ENCODE results near the gene HYOU1.
A peak's percentile ranks its signal among the peaks of the same experiment; 100 is the strongest.
"Not testable (repeated sequence)": the region's sequence is repeated elsewhere in the genome, so short reads cannot be mapped to it uniquely, and the experiment has no call there.

Gene HYOU1, protein sequence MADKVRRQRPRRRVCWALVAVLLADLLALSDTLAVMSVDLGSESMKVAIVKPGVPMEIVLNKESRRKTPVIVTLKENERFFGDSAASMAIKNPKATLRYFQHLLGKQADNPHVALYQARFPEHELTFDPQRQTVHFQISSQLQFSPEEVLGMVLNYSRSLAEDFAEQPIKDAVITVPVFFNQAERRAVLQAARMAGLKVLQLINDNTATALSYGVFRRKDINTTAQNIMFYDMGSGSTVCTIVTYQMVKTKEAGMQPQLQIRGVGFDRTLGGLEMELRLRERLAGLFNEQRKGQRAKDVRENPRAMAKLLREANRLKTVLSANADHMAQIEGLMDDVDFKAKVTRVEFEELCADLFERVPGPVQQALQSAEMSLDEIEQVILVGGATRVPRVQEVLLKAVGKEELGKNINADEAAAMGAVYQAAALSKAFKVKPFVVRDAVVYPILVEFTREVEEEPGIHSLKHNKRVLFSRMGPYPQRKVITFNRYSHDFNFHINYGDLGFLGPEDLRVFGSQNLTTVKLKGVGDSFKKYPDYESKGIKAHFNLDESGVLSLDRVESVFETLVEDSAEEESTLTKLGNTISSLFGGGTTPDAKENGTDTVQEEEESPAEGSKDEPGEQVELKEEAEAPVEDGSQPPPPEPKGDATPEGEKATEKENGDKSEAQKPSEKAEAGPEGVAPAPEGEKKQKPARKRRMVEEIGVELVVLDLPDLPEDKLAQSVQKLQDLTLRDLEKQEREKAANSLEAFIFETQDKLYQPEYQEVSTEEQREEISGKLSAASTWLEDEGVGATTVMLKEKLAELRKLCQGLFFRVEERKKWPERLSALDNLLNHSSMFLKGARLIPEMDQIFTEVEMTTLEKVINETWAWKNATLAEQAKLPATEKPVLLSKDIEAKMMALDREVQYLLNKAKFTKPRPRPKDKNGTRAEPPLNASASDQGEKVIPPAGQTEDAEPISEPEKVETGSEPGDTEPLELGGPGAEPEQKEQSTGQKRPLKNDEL

DNA sequence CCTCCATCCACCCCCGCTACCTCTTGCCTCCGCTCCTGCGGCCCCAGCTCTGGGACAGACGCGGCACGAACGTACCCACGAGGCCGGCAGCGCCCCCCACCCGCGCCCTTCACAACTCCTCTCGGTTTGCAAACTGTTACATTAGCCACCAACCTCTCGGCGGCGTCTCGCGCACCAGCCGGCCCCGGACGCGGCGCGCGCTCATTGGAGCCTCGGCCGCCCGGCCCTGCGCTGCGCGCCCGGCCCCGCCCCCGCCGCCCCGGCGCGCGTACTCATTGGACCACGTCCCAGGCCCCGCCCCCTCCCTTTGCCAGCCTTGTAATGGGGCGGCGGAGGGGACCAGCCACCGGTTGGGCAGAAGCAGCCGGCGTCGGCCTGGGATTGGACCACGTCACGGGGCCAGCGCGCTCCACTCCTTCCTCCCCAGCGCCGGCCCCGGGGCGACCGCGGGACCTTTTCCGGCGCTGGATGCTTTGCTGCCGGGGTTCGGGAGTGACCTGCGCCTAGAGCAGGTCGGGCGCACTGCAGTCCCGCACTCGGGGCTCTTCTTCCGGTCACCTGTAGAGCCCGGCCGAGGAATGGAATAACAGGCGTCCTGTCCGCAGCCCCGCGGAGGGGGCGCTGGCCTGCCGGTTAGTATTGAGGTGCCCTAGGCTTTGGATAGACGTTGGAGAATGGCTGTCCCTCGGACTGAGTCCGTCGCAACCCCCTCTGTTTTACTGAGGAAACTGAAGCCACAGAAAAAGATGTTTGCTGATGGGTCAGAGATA is at the start of gene HYOU1:
Gene HYOU1, minus strand, starts transcription at position 206 of the 770 bp plus-strand sequence. CDS start 1,045 bp downstream, outside the sequence.
- peak; percentile 44 for DNase-seq

DNA sequence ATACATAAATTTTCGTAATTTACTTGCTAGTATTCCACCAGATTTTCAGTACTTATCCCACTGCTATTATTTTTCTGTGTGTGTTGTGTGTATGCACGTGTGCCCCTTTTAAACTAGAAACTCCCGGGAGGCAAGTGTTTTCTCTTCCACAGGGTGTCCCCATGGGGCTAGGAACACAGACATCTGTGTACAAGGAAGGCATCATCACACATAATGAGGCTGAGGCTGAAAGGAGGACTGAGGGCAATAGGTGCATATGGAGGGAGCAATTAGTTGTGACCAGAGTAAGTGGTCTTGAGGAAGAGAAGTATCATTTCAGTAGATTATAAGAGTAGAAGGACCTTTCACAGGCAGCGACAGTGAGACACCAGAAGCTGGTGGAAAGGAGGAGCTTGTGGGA is 46.8 kb upstream of the HYOU1 start:
- DNase-seq = no peak

DNA sequence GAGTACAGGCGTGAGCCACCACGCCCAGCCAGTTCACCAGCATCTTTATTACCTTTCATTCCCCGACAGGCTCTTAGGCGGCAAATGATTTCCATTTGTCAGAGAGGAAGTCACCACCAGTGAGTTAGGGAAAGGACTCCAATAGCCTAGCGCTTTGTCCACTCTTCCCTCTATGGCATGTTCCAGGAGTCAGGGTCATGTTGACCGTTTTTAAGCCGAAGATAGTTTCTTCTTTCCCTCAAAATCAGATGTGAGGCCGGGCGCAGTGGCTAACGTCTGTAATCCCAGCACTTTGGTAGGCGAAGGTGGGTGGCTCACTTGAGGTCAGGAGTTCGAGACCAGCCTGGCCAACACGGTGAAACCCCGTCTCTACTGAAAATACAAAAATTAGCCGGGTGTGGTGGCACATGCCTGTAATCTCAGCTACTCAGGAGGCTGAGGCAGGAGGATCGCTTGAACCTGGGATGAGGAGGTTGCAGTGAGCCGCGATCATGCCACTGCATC is 46.2 kb upstream of the HYOU1 start:
- DNase-seq = not testable (repeated sequence)

DNA sequence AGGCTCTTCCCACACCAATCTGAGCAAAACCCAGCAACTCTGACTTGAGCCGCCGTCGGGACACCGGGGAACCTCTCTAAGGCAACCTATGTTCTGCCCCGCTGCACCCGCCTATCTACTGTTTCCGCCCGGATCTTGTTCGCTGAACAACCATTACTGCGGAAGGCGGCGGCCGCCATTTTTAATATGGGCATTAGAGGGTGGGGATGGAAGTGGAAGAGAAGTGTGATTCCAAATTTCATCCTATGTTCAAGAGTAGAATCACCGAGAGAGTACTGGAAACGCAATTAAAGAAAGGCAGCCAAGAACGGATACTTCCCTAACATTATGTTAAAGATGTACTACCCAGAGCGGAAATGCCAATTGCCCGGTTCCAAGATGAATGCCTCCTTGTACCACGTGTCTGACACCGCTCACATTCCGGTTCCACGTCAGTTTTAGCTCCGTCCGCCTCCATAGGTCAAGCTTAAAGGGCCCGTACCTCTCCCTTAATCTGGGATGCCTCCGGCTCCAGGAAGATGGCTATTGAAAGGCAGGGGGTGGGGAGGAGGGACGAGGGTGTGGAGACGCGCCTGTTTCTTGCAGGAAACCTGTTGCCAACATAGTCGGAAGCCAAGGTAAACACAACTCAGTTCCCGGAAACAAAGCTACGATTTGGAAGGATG is 44.9 kb upstream of the HYOU1 start, which contains the start of gene DPAGT1:
Gene DPAGT1, minus strand, starts transcription at position 95 of the 665 bp plus-strand sequence. CDS start 198 bp downstream, outside the sequence.
- peak; percentile 84 for DNase-seq

DNA sequence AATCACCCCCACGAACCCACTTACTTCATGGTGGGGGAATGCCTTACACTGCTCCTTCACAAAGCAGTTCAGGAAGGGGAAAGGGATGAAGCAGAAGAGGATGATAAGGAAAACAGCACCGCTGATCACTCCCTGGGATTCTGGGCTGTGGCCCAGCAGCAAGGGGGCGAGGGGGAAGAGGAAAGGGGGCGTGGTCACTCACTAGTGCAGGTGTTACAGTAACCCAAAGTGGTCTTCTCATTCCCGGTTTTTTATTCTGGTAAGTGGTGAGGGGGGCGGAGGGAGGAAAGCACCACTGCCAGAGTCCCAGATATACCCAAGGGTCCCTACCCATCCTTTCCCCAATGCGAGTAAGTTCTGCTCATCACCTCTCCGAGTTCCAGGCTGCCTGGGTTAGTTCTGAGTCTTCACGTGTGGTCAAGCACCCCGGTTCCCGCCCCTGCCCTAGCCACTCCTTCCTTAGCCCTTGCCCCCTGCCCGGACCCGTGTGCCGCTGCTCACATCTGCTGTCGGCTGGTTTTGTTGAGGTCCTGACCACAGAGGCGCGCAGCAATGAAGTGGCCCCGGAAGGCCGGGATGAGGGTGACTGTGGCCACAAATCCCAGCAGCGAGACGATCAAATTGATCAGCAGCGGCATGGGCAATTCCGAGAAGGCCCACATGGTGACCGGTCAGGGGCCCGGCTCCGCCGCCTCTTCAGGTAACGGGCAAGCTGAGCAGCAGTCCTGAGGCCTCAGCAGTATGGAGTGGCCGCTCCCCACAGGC is 44.2 kb upstream of the HYOU1 start:
- DNase-seq = no peak

DNA sequence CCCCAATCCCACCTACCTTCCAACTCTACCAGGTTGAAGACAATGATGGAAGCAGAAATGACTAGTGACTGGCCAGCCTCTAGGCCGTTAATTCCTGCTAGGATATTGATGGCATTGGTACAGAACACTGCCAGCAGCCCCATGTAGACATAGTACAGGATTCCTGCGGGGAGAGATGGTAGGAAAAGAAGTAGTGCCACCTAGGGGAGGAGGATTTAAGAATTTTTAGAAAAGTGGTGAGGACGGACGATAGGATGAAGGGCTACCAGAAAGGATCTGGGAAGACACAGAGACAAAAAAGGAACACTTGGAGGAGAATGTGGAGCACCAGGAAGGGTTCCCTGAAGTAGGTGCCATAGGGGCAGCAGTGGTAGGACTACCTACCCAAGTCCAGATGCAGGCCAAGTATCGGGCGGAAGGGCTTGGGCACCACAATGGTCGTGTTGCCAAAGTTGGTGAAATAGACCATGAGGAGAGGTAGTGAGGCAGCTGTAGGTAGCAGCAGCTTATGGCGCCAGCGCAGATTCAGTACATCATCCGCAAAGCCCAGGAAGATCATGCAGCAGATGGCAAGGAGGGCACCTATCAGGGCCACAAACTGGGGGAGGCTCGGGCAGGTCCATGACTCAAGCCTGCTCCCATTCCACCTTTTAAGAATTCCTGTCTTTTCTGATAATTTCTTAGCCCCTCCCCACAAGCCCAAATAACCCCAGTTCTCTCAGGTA is 43.4 kb upstream of the HYOU1 start:
- no peak for DNase-seq

DNA sequence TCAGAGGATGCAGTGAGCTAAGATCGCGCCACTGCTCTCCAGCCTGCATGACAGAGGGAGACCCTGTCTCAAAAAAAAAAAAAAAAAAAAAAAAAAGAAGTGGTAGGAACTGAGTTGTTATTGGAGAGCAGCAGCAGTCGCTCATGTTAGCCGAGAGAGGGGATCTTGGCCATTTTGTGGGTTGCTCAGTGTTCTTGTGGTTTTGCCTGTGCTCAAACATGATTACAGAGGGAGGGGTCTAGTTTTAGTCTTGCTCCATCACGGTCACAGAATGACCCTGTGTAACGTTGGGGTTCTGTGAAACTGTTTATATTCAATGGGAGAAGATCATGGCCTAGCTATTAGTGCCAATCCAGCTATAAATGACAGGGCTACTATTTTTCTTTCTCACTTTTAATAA is 42.7 kb upstream of the HYOU1 start:
- no peak for DNase-seq

DNA sequence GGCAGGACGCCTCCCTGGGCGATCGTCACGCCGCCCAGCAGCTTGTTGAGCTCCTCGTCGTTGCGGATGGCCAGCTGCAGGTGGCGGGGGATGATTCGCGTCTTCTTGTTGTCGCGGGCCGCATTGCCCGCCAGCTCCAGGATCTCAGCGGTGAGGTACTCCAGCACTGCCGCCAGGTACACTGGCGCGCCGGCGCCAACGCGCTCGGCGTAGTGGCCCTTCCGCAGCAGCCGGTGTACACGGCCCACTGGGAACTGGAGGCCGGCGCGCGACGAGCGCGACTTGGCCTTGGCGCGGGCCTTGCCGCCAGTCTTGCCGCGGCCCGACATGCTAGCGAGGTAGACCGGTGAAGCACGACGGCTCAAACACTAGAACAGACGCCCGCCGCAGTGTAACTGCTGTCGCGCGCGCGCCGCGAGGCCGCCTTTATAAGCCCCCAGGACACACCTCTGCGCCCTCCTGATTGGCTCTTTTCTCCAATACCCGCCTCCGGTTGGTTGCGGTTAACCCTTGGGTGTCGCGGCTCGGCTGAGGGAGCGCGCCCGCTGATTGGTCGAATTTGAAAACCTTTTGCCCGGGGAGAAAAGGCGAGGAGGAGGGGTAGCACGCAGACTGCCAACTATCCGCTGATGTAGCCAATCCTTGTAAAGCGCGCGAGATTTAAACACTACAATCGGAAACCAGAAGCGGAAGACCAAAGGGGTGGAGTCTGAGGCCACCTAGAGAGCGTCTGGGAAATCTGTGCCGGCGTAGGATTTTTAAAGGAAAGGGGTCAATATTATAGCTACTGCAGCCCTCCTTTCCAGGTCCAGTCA is 38.3 kb upstream of the HYOU1 start:
- peak; percentile 87 for DNase-seq

DNA sequence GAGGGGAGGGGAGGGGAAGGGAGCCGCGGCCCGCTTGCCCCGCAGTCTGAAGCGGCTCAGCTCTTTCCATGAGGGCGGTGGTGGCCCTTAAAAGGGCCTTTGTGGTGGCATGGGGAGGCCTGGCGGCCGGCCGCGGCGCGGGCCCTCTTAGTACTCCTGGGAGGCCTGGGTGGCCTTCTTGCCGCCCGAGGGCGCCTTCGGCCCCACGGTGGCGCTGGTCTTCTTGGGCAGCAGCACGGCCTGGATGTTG is 37.7 kb upstream of the HYOU1 start:
- no peak for DNase-seq

DNA sequence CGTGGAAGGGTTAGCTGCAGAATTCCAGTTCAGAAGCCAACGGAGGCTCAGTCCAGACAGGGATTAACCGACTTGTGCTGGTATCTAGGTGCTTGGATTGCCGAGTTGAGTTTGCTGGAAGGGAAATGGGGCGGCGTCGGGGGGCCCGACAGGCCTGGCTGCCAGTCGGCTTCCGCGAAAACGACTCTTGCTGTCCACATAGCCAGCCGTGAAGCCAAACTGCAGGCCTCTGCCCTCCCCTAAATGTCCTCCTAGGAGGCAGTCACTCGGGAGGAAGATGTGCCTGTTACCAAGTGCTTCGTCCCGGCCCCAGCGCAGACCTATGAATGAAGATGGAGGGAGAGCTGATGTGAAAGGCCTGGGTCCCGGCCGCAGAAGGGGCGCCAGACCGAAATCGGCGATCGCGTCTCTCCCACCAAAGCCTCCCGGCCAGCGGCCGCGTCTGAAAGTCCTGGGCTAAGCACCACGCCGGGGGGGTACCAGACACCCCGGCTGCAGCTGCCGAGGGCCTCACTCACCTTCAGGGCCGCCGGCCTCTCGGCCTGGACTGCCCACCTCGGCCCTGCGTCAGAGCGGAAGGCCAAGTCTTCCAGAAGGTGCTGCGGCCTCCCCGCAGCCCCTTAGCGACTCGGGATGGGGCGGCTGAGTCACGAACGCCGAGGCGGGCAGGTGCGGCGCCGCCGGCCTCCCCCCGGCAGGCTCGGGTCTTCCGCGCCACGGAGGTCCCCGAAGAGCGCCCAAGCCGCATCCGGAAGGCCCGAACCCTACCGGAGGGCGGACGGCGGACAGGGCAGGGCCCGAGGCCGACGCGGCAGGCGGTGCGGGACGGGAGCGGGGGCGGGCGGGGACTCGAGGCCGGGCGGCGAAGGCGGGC is 37.2 kb upstream of the HYOU1 start:
- DNase-seq = no peak

DNA sequence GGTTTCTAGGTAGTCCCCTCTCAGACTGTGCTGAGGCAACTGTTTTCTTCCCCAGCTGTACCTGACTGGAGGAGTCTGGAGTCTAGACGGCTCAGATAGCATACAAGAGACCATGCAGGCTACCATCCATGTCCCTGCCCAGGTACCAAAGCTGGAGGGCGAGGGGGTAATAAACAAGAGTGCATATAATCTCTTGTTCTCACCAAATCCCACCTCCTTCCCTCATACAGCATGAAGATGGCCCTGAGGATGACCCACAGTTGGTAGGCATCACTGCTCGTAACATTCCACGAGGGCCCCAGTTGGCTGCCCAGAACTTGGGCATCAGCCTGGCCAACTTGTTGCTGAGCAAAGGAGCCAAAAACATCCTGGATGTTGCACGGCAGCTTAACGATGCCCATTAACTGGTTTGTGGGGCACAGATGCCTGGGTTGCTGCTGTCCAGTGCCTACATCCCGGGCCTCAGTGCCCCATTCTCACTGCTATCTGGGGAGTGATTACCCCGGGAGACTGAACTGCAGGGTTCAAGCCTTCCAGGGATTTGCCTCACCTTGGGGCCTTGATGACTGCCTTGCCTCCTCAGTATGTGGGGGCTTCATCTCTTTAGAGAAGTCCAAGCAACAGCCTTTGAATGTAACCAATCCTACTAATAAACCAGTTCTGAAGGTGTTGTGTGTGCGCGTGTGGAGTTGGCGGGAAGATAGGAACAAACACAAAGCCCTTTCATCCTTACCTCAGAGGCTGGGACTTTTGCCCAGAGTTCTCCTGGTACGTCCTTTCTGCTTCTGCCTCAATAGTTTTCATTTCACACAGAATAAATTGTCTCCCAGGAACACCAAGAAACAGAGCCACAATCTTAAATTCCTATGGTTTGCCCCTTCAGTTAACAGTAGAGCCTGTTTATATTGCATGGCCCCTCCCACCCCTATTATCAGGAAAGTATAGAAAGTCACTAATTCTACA is 36.2 kb upstream of the HYOU1 start:
- no peak for DNase-seq

DNA sequence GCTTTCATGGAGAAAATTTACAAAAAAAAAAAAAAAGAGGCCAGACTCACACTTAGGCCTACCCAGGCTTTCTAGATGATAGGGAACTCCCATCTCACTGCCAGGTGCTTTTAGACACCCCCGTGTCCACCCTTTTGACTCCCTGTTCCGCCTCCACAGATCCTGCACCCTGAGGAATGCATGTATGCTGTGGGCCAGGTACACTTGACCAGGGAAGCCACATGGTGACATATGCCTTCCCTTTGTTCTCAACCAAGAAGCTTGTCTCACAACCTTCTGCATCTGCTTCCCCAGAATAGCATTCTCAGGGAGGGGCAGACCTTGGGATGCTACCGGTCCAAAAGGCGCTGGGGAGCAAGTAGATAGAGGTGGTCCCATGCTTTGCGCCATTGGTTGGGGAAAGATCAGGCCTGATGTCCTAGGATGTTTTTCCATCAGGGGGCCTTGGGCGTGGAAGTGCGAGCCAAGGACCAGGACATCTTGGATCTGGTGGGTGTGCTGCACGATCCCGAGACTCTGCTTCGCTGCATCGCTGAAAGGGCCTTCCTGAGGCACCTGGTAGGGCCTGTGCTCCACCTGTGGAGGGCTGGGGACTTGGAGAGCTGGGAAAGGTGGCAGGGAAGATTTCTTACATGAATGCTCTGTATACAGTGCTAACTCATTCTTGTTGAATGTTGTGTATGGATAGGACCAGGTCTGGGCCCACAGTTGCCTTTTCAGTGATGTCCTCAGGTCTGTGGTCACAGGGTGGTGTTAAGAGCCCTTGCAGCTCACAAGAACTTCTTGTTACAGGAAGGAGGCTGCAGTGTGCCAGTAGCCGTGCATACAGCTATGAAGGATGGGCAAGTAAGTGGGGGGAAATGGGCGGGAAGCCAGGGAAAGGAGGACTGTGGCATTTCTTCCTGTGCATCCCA is 35.2 kb upstream of the HYOU1 start:
- DNase-seq = no peak

DNA sequence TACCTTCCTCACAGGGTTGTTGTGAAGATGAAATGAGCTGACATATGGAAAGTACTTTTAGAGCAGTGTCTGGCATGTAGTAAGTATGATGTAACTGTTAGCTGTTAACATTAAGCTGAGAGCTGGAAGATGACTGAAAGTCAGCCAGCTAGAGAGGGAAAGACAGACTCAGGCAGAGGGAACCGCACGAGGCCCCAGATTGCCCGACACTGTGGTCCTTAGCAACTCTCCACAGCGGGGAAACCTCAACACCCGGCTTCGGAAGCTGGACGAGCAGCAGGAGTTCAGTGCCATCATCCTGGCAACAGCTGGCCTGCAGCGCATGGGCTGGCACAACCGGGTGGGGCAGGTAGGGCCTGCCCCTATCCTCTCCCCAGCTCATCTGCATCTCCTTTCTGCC is 34.2 kb upstream of the HYOU1 start:
- no peak for DNase-seq

DNA sequence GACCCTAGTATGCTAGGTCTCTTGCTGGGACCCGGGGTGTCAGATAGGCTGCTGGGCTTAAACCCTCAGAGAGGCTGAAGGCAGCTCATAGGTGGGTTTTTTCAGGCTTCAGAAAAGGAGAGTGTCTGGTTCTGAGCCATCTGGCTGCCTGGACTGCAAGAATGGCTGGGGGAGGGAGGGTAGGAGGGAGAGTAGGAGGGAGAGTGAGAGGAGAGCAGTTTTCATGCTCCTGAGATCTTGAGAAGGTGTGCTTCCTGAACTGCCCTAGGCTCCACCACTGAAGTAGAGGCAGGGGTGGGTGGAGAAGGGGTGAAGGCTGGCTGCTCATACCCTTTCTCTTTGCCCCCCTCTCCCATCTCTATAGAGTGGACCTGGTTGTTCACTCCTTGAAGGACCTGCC is 32.3 kb upstream of the HYOU1 start:
- no peak for DNase-seq

DNA sequence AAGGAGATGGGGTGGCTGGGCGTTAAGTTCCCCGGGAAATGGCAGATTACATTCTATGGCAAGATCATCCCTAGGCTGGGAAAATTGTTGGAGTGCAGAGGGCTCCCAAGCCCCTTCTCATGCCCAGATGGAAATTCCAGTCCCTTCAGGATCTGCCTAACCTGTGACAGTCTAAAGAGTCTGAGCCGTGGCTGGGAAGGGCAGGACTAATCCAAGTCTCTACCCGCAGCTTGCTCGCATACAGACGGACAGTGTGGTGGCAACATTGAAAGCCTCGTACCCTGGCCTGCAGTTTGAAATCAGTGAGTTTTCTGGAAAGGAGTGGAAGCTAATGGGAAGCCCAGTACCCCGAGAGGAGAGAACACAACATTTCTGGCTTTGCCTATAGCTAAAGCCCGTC is 31.4 kb upstream of the HYOU1 start:
- DNase-seq = no peak

DNA sequence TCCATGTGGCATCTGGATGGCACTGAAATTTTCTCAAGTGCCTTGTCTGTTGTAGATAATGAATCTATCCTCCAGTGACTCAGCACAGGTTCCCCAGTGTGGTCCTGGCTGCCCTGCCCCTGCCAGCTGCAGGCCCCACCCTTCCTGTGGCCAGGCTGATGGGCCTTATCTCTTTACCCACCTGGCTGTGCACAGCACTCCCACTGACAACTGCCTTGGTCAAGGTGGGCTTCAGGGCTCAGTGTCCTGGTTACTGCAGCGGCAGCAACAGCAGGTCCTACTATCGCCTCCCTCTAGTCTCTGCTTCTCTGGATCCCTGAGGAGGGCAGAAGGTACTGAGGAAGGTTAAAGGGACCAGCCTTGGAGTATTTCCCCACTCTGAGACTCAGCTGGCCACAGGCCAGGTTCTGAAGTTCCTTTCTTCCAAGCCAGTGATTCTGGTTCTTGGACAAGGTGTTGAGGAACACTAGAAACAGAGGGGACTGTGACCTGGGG is 30.8 kb upstream of the HYOU1 start:
- DNase-seq = no peak
